Neural cell (in vitro differentiated cells): ENCODE measurements around the gene U2SURP. TPM values are rescaled to one million over a fixed set of nuclear protein-coding genes. Genes with fewer than 3 reads are reported as not detected.

ENCODE experiments used
- H2AFZ ChIP-seq: fragments of 200-600, 300-800 bp; sonication (generic), shearing (Covaris generic); 2 replicates; pipeline ENCODE4 v1.6.0; 2014; ENCODE audit warnings: low read depth, mild to moderate bottlenecking, antibody characterized with exemption, low read length, moderate library complexity
- H3F3A ChIP-seq: fragments of 200-600 bp; shearing (Covaris generic); 2 replicates; pipeline ENCODE4 v1.6.1; 2016; ENCODE audit warnings: mild to moderate bottlenecking, moderate library complexity, mixed read lengths, antibody characterized with exemption, low read length; ENCODE audit not compliant: insufficient read depth, poor library complexity, severe bottlenecking
- H3K27ac ChIP-seq: fragments of 200-600, 300-800 bp; sonication (generic), shearing (Covaris generic); 2 replicates; pipeline ENCODE4 v1.5.1; 2014; ENCODE audit warnings: mild to moderate bottlenecking, low read length, moderate library complexity
- H3K27me3 ChIP-seq: fragments of 300-800, 200-600 bp; sonication (generic), shearing (Covaris generic); 2 replicates; pipeline ENCODE4 v1.6.0; 2014; ENCODE audit warnings: mild to moderate bottlenecking, low read depth, low read length, moderate library complexity; ENCODE audit not compliant: insufficient read depth
- H3K36me3 ChIP-seq: fragments of 300-800, 200-600 bp; sonication (generic), shearing (Covaris generic); 2 replicates; pipeline ENCODE4 v1.5.1; 2014; ENCODE audit warnings: mild to moderate bottlenecking, antibody characterized with exemption, low read length, moderate library complexity; ENCODE audit not compliant: insufficient read depth
- H3K4me2 ChIP-seq: fragments of 300-800, 200-600 bp; sonication (generic), shearing (Covaris generic); 2 replicates; pipeline ENCODE4 v1.6.0; 2014; ENCODE audit warnings: mild to moderate bottlenecking, low read length
- H3K4me3 ChIP-seq: fragments of 300-800, 200-600 bp; sonication (generic), shearing (Covaris generic); 2 replicates; pipeline ENCODE4 v1.5.1; 2014; ENCODE audit warnings: mild to moderate bottlenecking, low read length, moderate library complexity
- H3K79me2 ChIP-seq: fragments of 200-600 bp; shearing (Covaris generic); replicated peaks from 2 replicates; pipeline ENCODE4 v1.6.0; 2014; ENCODE audit warnings: mild to moderate bottlenecking, low read length, moderate library complexity; ENCODE audit not compliant: insufficient read depth
- H3K9ac ChIP-seq: fragments of 300-800, 200-600 bp; sonication (generic), shearing (Covaris generic); 2 replicates; pipeline ENCODE4 v1.6.1; 2016; ENCODE audit warnings: mild to moderate bottlenecking, low read length, mixed read lengths
- H3K9me2 ChIP-seq: fragments of 200-600 bp; shearing (Covaris generic); 2 replicates; pipeline ENCODE4 v1.6.1; 2016; ENCODE audit warnings: mild to moderate bottlenecking, low read length, mixed read lengths; ENCODE audit not compliant: insufficient read depth
- H3K9me3 ChIP-seq: fragments of 200-600, 300-800 bp; sonication (generic), shearing (Covaris generic); 2 replicates; pipeline ENCODE4 v1.6.1; 2016; ENCODE audit warnings: mild to moderate bottlenecking, mixed run types, low read length, moderate library complexity, mixed read lengths
- H4K20me1 ChIP-seq: fragments of 200-600 bp; shearing (Covaris generic); 2 replicates; pipeline ENCODE4 v1.6.1; 2016; ENCODE audit warnings: mild to moderate bottlenecking, mixed run types; ENCODE audit not compliant: insufficient read depth
- EP300 ChIP-seq: fragments of 450-650 bp; conservative IDR thresholded peaks from 2 replicates; pipeline ENCODE4 v1.6.1; 2014; ENCODE audit warnings: antibody characterized with exemption, mild to moderate bottlenecking, moderate library complexity; ENCODE audit not compliant: poor library complexity, severe bottlenecking
- EZH2 ChIP-seq: fragments of 200-600, 300-800 bp; shearing (Covaris generic), sonication (generic); IDR thresholded peaks from 2 replicates; pipeline ENCODE4 v1.6.1; 2014; ENCODE audit warnings: antibody characterized with exemption, low read length, borderline replicate concordance, mild to moderate bottlenecking; ENCODE audit not compliant: insufficient read depth, poor library complexity, severe bottlenecking
- MXI1 ChIP-seq: fragments of 450-650 bp; conservative IDR thresholded peaks from 2 replicates; pipeline ENCODE4 v1.6.1; 2014; ENCODE audit warnings: antibody characterized with exemption, mild to moderate bottlenecking; ENCODE audit not compliant: poor library complexity, severe bottlenecking
- POLR2AphosphoS5 ChIP-seq: IDR thresholded peaks from 2 replicates; pipeline ENCODE4 v1.6.1; 2012
- RAD21 ChIP-seq: fragments of 450-650 bp; conservative IDR thresholded peaks from 2 replicates; pipeline ENCODE4 v1.6.1; 2014; ENCODE audit warnings: antibody characterized with exemption, mild to moderate bottlenecking, moderate library complexity
- SMC3 ChIP-seq: fragments of 450-650 bp; conservative IDR thresholded peaks from 2 replicates; pipeline ENCODE4 v1.6.1; 2014; ENCODE audit warnings: antibody characterized with exemption, mild to moderate bottlenecking, moderate library complexity; ENCODE audit not compliant: poor library complexity
- TAF1 ChIP-seq: IDR thresholded peaks from 2 replicates; pipeline ENCODE4 v1.6.1; 2012; ENCODE audit warnings: low read depth
- polyA plus RNA-seq: library from polyadenylated mRNA; depleted of rRNA; stranded (reverse); fragments of >200 nt; gene quantifications from 2 replicates; pipeline ENCODE4 v1.2.3, GENCODE V29; 2014
- TF ChIP-seq, protein P1 (sequence below): fragments of 450-650 bp; IDR thresholded peaks from 2 replicates; pipeline ENCODE4 v1.5.1; 2014; ENCODE audit warnings: antibody characterized with exemption, mild to moderate bottlenecking, moderate library complexity; ENCODE audit not compliant: poor library complexity, severe bottlenecking
- TF ChIP-seq, protein P2 (sequence below): IDR thresholded peaks from 2 replicates; pipeline ENCODE4 v1.6.1; 2012; ENCODE audit warnings: borderline replicate concordance

The U2SURP gene
- polyA plus RNA-seq, 1 donor from 2014 or later, result 159 TPM

DNA sequence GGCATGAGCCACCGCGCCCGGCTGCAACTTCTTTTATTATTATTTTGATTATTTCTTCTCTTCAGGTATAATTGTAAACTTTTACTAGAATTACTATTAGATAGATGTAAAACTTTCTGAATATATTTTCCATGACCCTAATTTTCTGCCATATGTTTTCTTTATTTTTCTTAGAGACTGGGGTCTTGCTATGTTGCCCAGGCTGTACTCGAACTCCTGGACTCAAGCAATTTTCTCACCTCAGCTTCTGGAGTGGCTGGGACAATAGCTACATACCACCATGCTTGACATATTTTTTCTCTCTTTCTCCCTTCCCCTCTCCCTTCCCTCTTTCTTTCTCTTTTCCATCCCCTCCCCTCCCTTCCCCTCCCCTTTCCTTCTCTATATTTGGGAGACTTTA lies 88.6 kb downstream of the U2SURP start:
- Histone ChIP-seq H3F3A (no peaks in the 10 kb centered on the region), H3K27ac (no peak overlapping the region), H4K20me1 (no peaks in the 10 kb centered on the region), H3K36me3 (no peaks in the 10 kb centered on the region), H3K9me3 (no peaks in the 10 kb centered on the region), H3K79me2 (no peaks in the 10 kb centered on the region), H3K4me2 (no peak overlapping the region), H3K9me2 (no peaks in the 10 kb centered on the region), H2AFZ (no peak overlapping the region), H3K9ac (no peak overlapping the region), H3K4me3 (no peak overlapping the region), H3K27me3 (no peaks in the 10 kb centered on the region)
- TF ChIP-seq SMC3 (no peak), EZH2 (no peak), POLR2AphosphoS5 (no peak), TAF1 (no peak), EP300 (no peak), MXI1 (no peak), RAD21 (no peak)
- TF ChIP-seq, protein P1, sequence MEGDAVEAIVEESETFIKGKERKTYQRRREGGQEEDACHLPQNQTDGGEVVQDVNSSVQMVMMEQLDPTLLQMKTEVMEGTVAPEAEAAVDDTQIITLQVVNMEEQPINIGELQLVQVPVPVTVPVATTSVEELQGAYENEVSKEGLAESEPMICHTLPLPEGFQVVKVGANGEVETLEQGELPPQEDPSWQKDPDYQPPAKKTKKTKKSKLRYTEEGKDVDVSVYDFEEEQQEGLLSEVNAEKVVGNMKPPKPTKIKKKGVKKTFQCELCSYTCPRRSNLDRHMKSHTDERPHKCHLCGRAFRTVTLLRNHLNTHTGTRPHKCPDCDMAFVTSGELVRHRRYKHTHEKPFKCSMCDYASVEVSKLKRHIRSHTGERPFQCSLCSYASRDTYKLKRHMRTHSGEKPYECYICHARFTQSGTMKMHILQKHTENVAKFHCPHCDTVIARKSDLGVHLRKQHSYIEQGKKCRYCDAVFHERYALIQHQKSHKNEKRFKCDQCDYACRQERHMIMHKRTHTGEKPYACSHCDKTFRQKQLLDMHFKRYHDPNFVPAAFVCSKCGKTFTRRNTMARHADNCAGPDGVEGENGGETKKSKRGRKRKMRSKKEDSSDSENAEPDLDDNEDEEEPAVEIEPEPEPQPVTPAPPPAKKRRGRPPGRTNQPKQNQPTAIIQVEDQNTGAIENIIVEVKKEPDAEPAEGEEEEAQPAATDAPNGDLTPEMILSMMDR, result no peak
- TF ChIP-seq, protein P2, sequence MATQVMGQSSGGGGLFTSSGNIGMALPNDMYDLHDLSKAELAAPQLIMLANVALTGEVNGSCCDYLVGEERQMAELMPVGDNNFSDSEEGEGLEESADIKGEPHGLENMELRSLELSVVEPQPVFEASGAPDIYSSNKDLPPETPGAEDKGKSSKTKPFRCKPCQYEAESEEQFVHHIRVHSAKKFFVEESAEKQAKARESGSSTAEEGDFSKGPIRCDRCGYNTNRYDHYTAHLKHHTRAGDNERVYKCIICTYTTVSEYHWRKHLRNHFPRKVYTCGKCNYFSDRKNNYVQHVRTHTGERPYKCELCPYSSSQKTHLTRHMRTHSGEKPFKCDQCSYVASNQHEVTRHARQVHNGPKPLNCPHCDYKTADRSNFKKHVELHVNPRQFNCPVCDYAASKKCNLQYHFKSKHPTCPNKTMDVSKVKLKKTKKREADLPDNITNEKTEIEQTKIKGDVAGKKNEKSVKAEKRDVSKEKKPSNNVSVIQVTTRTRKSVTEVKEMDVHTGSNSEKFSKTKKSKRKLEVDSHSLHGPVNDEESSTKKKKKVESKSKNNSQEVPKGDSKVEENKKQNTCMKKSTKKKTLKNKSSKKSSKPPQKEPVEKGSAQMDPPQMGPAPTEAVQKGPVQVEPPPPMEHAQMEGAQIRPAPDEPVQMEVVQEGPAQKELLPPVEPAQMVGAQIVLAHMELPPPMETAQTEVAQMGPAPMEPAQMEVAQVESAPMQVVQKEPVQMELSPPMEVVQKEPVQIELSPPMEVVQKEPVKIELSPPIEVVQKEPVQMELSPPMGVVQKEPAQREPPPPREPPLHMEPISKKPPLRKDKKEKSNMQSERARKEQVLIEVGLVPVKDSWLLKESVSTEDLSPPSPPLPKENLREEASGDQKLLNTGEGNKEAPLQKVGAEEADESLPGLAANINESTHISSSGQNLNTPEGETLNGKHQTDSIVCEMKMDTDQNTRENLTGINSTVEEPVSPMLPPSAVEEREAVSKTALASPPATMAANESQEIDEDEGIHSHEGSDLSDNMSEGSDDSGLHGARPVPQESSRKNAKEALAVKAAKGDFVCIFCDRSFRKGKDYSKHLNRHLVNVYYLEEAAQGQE, result no peak

DNA sequence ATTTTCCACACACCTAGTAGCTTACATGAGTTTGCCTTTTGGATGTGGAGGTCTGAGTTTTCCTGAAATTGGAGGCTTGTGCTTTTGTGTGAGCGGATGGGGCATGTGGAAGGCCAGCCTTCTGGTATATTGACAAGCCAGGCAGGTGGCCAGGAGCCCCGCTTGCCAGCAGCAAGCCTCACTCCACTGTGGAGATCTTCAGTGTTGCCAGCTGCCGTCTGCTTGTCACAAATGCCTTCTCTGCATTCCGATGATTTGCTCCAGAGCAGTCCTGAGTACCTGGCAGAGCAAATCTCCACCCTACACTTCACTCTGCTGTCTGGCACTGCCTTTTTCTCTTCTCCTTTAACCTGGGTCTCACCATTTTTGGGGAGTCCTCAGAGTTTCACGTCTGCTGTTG lies 89.1 kb downstream of the U2SURP start:
- Histone ChIP-seq H3K9me3 (no peaks in the 10 kb centered on the region), H2AFZ (no peak overlapping the region), H3K79me2 (no peaks in the 10 kb centered on the region), H3K36me3 (no peaks in the 10 kb centered on the region), H4K20me1 (no peaks in the 10 kb centered on the region), H3K9me2 (no peaks in the 10 kb centered on the region), H3K4me2 (no peak overlapping the region), H3K4me3 (no peak overlapping the region), H3K27me3 (no peaks in the 10 kb centered on the region), H3F3A (no peaks in the 10 kb centered on the region), H3K9ac (no peak overlapping the region), H3K27ac (no peak overlapping the region)
- TF ChIP-seq POLR2AphosphoS5, result no peak
